CD4-positive, alpha-beta T cell treated with Interleukin-4 for 4 hours (primary cell): Measurements from ENCODE around the gene LRMDA.
"Not testable (repeated sequence)": the region's sequence is repeated elsewhere in the genome, so short reads cannot be mapped to it uniquely, and the experiment has no call there.

Source experiments
- DNase-seq: peaks from one replicate; pipeline ENCODE4 v3.0.0-alpha.2; 2020

The LRMDA gene

GRCh38 chr10:76040830-76041220 lies 609.4 kb downstream of the LRMDA start:
- no peak for DNase-seq

GRCh38 chr10:76041551-76041950 lies 610.1 kb downstream of the LRMDA start:
- DNase-seq: no peak

GRCh38 chr10:76043261-76043660 lies 611.8 kb downstream of the LRMDA start:
- no peak for DNase-seq

- DNase-seq: no peak
Measured at GRCh38 chr10:76044751-76045150, 613.3 kb downstream of the LRMDA start.

- DNase-seq: no peak
Measured at GRCh38 chr10:76045174-76045573, 613.8 kb downstream of the LRMDA start.

GRCh38 chr10:76047521-76047920 lies 616.1 kb downstream of the LRMDA start:
- DNase-seq: no peak

- no peak for DNase-seq
Measured at GRCh38 chr10:76049581-76050290, 618.3 kb downstream of the LRMDA start.

- DNase-seq: no peak
Measured at GRCh38 chr10:76050291-76050625, 618.8 kb downstream of the LRMDA start.

- no peak for DNase-seq
Measured at GRCh38 chr10:76051007-76051936, 619.8 kb downstream of the LRMDA start.

- DNase-seq: no peak
Measured at GRCh38 chr10:76052682-76053503, 621.5 kb downstream of the LRMDA start.

GRCh38 chr10:76055466-76055865 lies 624.0 kb downstream of the LRMDA start:
- DNase-seq: no peak

- no peak for DNase-seq
Measured at GRCh38 chr10:76055963-76056362, 624.5 kb downstream of the LRMDA start.

GRCh38 chr10:76060993-76061392 lies 629.6 kb downstream of the LRMDA start:
- DNase-seq: not testable (repeated sequence)

- no peak for DNase-seq
Measured at GRCh38 chr10:76066457-76066856, 635.0 kb downstream of the LRMDA start.

- DNase-seq: no peak
Measured at GRCh38 chr10:76067447-76067846, 636.0 kb downstream of the LRMDA start.

- no peak for DNase-seq
Measured at GRCh38 chr10:76068856-76069255, 637.4 kb downstream of the LRMDA start.

- no peak for DNase-seq
Measured at GRCh38 chr10:76070916-76071315, 639.5 kb downstream of the LRMDA start.

GRCh38 chr10:76071653-76072365 lies 640.4 kb downstream of the LRMDA start:
- DNase-seq: no peak

- no peak for DNase-seq
Measured at GRCh38 chr10:76072384-76072783, 641.0 kb downstream of the LRMDA start.

- no peak for DNase-seq
Measured at GRCh38 chr10:76073524-76073923, 642.1 kb downstream of the LRMDA start.

- DNase-seq: no peak
Measured at GRCh38 chr10:76074659-76075058, 643.2 kb downstream of the LRMDA start.

- DNase-seq: no peak
Measured at GRCh38 chr10:76080451-76080850, 649.0 kb downstream of the LRMDA start.

GRCh38 chr10:76080991-76081390 lies 649.6 kb downstream of the LRMDA start:
- no peak for DNase-seq
